Measurements from ENCODE around the gene CROCC2. TPM values are rescaled to one million over a fixed set of nuclear protein-coding genes. Genes with fewer than 3 reads are reported as not detected.

The CROCC2 gene
- total RNA-seq, 1 donor from 2014 or later = 0.49 TPM

DNA sequence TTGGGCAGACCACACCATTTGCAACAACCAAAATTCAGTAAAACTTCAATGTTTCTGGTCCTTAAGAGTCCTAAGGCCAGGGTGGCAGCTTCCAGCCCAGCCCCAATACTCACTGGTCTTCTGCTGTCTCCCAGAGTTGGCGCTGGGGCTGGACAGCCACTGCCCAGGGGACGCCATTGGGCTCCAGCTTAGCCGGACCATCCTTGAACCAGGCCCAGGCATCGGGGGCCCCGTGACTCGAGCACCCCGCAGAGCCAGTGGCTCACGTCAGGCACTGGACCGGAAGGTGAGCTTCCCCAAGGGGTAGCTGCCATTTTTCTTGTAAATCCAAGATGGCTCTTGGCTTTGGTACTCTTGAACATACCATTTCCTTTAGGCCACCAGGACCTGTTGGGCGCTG is 114.1 kb downstream of the CROCC2 start:
- intact Hi-C loops (cut with DNase I) = no loop called here
- no peaks in the 10 kb centered on the region for H3K27me3 ChIP-seq
- no peaks in the 10 kb centered on the region for H3K4me1 ChIP-seq
- TF ChIP-seq POLR2AphosphoS5 (IDR thresholded peaks at IDR 0.05; ENCODE audit: insufficient read depth in 1 of 2, low read depth in 1 of 2) (no peak), POLR2A (IDR thresholded peaks at IDR 0.05) (no peak)
- TF ChIP-seq, protein P1, sequence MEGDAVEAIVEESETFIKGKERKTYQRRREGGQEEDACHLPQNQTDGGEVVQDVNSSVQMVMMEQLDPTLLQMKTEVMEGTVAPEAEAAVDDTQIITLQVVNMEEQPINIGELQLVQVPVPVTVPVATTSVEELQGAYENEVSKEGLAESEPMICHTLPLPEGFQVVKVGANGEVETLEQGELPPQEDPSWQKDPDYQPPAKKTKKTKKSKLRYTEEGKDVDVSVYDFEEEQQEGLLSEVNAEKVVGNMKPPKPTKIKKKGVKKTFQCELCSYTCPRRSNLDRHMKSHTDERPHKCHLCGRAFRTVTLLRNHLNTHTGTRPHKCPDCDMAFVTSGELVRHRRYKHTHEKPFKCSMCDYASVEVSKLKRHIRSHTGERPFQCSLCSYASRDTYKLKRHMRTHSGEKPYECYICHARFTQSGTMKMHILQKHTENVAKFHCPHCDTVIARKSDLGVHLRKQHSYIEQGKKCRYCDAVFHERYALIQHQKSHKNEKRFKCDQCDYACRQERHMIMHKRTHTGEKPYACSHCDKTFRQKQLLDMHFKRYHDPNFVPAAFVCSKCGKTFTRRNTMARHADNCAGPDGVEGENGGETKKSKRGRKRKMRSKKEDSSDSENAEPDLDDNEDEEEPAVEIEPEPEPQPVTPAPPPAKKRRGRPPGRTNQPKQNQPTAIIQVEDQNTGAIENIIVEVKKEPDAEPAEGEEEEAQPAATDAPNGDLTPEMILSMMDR (IDR thresholded peaks at IDR 0.05) = no peak
- DNase-seq (ENCODE audit: extremely low spot score in 2 of 2) = peak in 1 of 2 donors; percentile 79
- H3K9me3 ChIP-seq = peaks cover 2% of the 10 kb centered on the region
- H3K27ac ChIP-seq = no peak overlapping the region
- H3K4me3 ChIP-seq = no peak overlapping the region
- no peaks in the 10 kb centered on the region for H3K36me3 ChIP-seq

DNA sequence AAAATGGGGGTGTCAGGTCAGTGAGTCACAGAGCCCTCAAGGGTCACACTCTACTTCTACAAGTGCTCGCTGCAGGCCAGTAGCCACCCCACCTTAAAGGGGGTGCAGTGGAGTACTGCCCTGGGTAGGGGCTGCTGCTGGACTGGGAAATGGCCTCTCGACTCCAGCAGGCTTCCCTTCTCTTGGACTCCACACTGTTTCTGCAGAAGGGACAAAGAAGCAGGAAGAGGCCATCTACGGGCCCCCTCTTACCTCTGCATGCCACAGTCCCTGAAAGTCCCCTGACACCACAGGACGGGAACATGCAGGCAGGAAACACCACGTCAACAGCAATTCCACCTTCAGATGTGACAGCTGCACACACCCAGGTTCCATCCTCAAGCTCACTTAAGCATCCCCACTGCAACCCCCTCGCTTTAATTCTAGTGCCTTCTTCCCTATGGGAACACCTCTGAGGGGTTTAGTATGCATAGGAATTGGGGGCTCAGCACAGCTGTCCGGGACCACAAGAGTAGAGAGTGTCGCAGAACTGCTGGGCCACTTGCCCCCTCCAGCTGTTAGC is 114.6 kb downstream of the CROCC2 start:
- peaks cover 7% of the 10 kb centered on the region for H3K9me3 ChIP-seq

GRCh38 chr2:241025639-241026038 is 119.5 kb downstream of the CROCC2 start:
- TF ChIP-seq, protein P1 (IDR thresholded peaks at IDR 0.05) = no peak
- TF ChIP-seq POLR2AphosphoS5 (IDR thresholded peaks at IDR 0.05; ENCODE audit: insufficient read depth in 1 of 2, low read depth in 1 of 2) (no peak), POLR2A (IDR thresholded peaks at IDR 0.05) (no peak)
- intact Hi-C loops (cut with DNase I) = no loop called here

More for the DNA sequence above, 114.6 kb downstream of the CROCC2 start:
- no peaks in the 10 kb centered on the region for H3K27me3 ChIP-seq
- no peak overlapping the region for H3K27ac ChIP-seq
- H3K36me3 ChIP-seq = no peaks in the 10 kb centered on the region
- intact Hi-C loops (cut with DNase I) = no loop called here
- TF ChIP-seq, protein P1 (IDR thresholded peaks at IDR 0.05) = no peak
- TF ChIP-seq POLR2AphosphoS5 (IDR thresholded peaks at IDR 0.05; ENCODE audit: insufficient read depth in 1 of 2, low read depth in 1 of 2) (no peak), POLR2A (IDR thresholded peaks at IDR 0.05) (no peak)
- peak in 1 of 2 donors; percentile 64 for DNase-seq (ENCODE audit: extremely low spot score in 2 of 2)
- H3K4me1 ChIP-seq = no peaks in the 10 kb centered on the region
- H3K4me3 ChIP-seq = no peak overlapping the region

GRCh38 chr2:241029599-241030332 is 123.6 kb downstream of the CROCC2 start:
- no peaks in the 10 kb centered on the region for H3K4me1 ChIP-seq
- peaks cover 0 to 8% of the 10 kb centered on the region in 2 donors for H3K36me3 ChIP-seq
- peaks cover 8% of the 10 kb centered on the region for H3K9me3 ChIP-seq
- H3K4me3 ChIP-seq = no peak overlapping the region
- intact Hi-C loops (cut with DNase I) = no loop called here
- no peaks in the 10 kb centered on the region for H3K27me3 ChIP-seq
- no peak for TF ChIP-seq POLR2A (IDR thresholded peaks at IDR 0.05)
- TF ChIP-seq, protein P1 (IDR thresholded peaks at IDR 0.05) = no peak
- no peak for TF ChIP-seq POLR2AphosphoS5 (IDR thresholded peaks at IDR 0.05; ENCODE audit: insufficient read depth in 1 of 2, low read depth in 1 of 2)
- DNase-seq (ENCODE audit: extremely low spot score in 2 of 2) = peak; percentile 80 to 87
- no peak overlapping the region for H3K27ac ChIP-seq

More at GRCh38 chr2:241025639-241026038, 119.5 kb downstream of the CROCC2 start:
- no peak for DNase-seq (ENCODE audit: extremely low spot score in 2 of 2)
- Histone ChIP-seq H3K27me3 (no peaks in the 10 kb centered on the region), H3K4me3 (no peak overlapping the region), H3K27ac (no peak overlapping the region), H3K9me3 (peaks cover 8% of the 10 kb centered on the region), H3K4me1 (no peaks in the 10 kb centered on the region), H3K36me3 (no peaks in the 10 kb centered on the region)

GRCh38 chr2:241030333-241030680 is 124.2 kb downstream of the CROCC2 start:
- no peak overlapping the region for H3K27ac ChIP-seq
- peak in 1 of 2 donors; percentile 91 for DNase-seq (ENCODE audit: extremely low spot score in 2 of 2)
- no peak overlapping the region for H3K4me3 ChIP-seq
- H3K27me3 ChIP-seq = no peaks in the 10 kb centered on the region
- TF ChIP-seq, protein P1 (IDR thresholded peaks at IDR 0.05) = no peak
- TF ChIP-seq POLR2AphosphoS5 (IDR thresholded peaks at IDR 0.05; ENCODE audit: insufficient read depth in 1 of 2, low read depth in 1 of 2) (no peak), POLR2A (IDR thresholded peaks at IDR 0.05) (no peak)
- intact Hi-C loops (cut with DNase I) = no loop called here
- H3K4me1 ChIP-seq = peaks cover 1% of the 10 kb centered on the region
- H3K9me3 ChIP-seq = peaks cover 5% of the 10 kb centered on the region
- peaks cover 0 to 8% of the 10 kb centered on the region in 2 donors for H3K36me3 ChIP-seq
